Spleen (tissue), 7 donors: Measurements from ENCODE around the gene CHST1.

Experiments used
- CTCF ChIP-seq, 11 experiments: fragments of 200-600 bp in 7 of 11; fragments of 450-650 bp in 4 of 11; sonication (generic) in 4 of 11; IDR thresholded peaks in 8 of 11; conservative IDR thresholded peaks in 3 of 11; 1 replicate in 7 of 11; 2 replicates in 4 of 11; pipeline versions ENCODE4 v1.4.0 to v1.8.0; 2016 to 2021; ENCODE audit warnings: antibody characterized with exemption in 11 of 11, inconsistent platforms in 4 of 11, mild to moderate bottlenecking in 1 of 11
- POLR2A ChIP-seq, 3 donors: fragments of 450-650 bp; IDR thresholded peaks; one replicate each; pipeline ENCODE4 v1.5.1; 2017; ENCODE audit warnings: antibody characterized with exemption in 3 of 3, mild to moderate bottlenecking in 1 of 3
- POLR2AphosphoS5 ChIP-seq, 3 donors: sonication (generic); formaldehyde crosslinking; IDR thresholded peaks; one replicate each; pipeline ENCODE4 v1.5.1; 2017; ENCODE audit warnings: antibody characterized with exemption in 3 of 3
- donor health status: DM: no; HTN: no; CAD: no; lungs with moderate emphysema.
- donor health status: DM: no; HTN: no; CAD: no.
- donor health status: DM: no; HTN: no; CAD: no.

DNA sequence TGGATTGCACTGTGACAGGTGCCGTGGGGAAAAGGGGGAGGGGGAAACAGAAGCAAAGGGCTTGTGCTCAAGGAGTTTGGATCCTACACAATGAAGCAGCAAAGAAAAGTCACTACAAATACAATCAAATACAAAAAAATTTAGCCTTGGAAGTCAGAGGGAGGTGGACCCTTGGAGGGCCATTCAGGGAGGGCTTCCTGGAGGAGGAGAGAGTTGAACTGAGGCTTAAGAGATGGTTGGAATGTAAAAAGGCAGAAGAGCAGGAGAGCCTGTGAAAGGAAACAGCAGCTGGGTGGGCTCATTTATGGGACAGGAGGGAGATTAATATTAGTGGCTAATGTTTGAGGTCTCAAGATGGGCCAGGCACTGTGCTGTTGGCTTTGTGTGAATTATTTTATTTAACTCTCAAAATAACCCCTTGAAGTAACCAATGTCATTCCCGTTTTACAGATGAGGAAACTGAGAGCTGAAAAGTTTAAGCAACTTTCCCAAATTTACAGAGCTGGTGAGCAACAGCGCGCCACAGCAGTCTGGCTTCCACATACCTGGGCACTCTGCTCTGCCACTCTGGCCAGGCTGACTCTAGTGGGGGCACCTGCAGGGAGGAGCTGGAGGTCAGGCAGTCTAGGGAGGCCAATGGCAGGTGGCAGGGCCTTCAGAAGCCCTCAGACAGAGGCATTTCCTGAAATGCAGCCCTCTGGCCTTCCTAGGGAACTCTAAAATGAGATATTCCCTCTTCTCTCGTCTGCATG is 2.7 kb upstream of the CHST1 start:
- TF ChIP-seq CTCF (IDR thresholded peaks at IDR 0.05 in 8 of 11, conservative IDR thresholded peaks at IDR 0.05 in 3 of 11) (no peak), POLR2A (IDR thresholded peaks at IDR 0.05) (no peak), POLR2AphosphoS5 (IDR thresholded peaks at IDR 0.05) (no peak)
